ENCODE results near the gene NMU. TPM values are rescaled to one million over a fixed set of nuclear protein-coding genes. Genes with fewer than 3 reads are reported as not detected.

The NMU gene
- total and polyA plus RNA-seq, 2 of the 4 experiments (the other 2 are of a cell fraction) = not detected

DNA sequence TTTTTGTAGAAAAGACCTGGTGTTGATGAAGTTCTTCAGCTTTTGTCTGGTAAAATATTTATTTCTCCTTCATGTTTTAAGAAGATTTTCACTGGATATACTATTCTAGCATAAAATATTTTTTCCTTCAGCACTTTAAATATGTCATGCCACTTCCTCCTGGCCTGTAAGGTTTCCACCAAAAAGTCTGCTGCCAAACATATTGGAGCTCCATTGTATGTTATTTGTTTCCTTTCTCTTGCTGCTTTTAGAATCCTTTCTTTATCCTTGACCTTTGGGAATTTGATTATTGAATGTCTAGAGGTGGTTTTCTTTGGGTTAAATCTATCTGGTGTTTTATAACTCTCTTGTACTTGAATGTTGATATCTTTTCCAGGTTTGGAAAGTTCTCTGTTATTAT, 35.6 kb upstream of the NMU start:
- Histone ChIP-seq H3K4ac (ENCODE audit: low read depth, low read length) (no peak overlapping the region), H3K23ac (ENCODE audit: low read depth, low read length) (no peak overlapping the region), H3K36me3 (ENCODE audit: control insufficient read depth, insufficient read depth, low read length) (no peaks in the 10 kb centered on the region), H3K4me1 (ENCODE audit: control insufficient read depth, insufficient read depth, low read length) (no peaks in the 10 kb centered on the region), H2AK9ac (replicated peaks; ENCODE audit: low read depth, low read length, poor library complexity) (no peak overlapping the region), H3K9ac (ENCODE audit: low read depth, low read length) (no peak overlapping the region), H3K56ac (ENCODE audit: extremely low read depth, insufficient read depth, low read length) (no peak overlapping the region), H4K20me1 (ENCODE audit: insufficient read depth, low read length) (no peaks in the 10 kb centered on the region), H3K14ac (replicated peaks; ENCODE audit: low read depth, low read length) (no peak overlapping the region), H2BK120ac (ENCODE audit: low read depth, low read length) (no peak overlapping the region), H3K27ac (ENCODE audit: insufficient read depth, low read length) (no peak overlapping the region), H2AK5ac (ENCODE audit: low read depth, low read length) (no peak overlapping the region), H2BK15ac (ENCODE audit: low read depth, low read length) (no peak overlapping the region), H4K5ac (ENCODE audit: low read depth, low read length) (no peak overlapping the region), H3K4me3 (ENCODE audit: insufficient read depth, low read depth, low read length) (no peak overlapping the region), H2BK20ac (ENCODE audit: low read depth, low read length) (no peak overlapping the region), H2AFZ (replicated peaks; ENCODE audit: low read length, poor library complexity) (no peak overlapping the region), H3K79me1 (ENCODE audit: low read depth in 1 of 2, low read length in 2 of 2) (no peaks in the 10 kb centered on the region), H2BK5ac (ENCODE audit: low read depth, low read length, poor library complexity, severe bottlenecking) (no peak overlapping the region), H4K8ac (ENCODE audit: low read depth in 2 of 2, low read length in 2 of 2) (no peak overlapping the region), H4K91ac (ENCODE audit: insufficient read depth, low read depth, low read length) (no peak overlapping the region), H3K4me2 (ENCODE audit: low read depth, low read length) (no peak overlapping the region), H3K9me1 (ENCODE audit: insufficient read depth, low read length) (no peaks in the 10 kb centered on the region), H3K27me3 (ENCODE audit: control insufficient read depth, insufficient read depth, low read length) (no peaks in the 10 kb centered on the region; the same call in 1 of the 2 replicates), H3K18ac (ENCODE audit: low read depth, low read length) (no peak overlapping the region), H3K9me3 (ENCODE audit: control insufficient read depth, insufficient read depth, low read length) (no peaks in the 10 kb centered on the region)
- ChIA-PET CTCF (interaction anchor here (0.7 kb wide), 1 partner anchor 39 kb away, joined by 3 read pairs; no protein-coding TSS in a partner anchor), POLR2A (ENCODE audit: unreplicated experiment) (no interaction called here)
- dilution Hi-C loops (cut with HindIII; ENCODE audit: low sequenced_read_pairs, unreplicated experiment) = no loop called here
- ATAC-seq (ENCODE audit: low read depth) (no peak), DNase-seq (no peak)
- TF ChIP-seq, protein P1, sequence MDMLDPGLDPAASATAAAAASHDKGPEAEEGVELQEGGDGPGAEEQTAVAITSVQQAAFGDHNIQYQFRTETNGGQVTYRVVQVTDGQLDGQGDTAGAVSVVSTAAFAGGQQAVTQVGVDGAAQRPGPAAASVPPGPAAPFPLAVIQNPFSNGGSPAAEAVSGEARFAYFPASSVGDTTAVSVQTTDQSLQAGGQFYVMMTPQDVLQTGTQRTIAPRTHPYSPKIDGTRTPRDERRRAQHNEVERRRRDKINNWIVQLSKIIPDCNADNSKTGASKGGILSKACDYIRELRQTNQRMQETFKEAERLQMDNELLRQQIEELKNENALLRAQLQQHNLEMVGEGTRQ (IDR thresholded peaks at IDR 0.05; ENCODE audit: low read depth, low read length) = no peak
- TF ChIP-seq BHLHE40 (IDR thresholded peaks at IDR 0.05; ENCODE audit: low read depth, low read length) (no peak), CEBPB (IDR thresholded peaks at IDR 0.05; ENCODE audit: low read depth, low read length) (no peak), MAZ (IDR thresholded peaks at IDR 0.05; ENCODE audit: borderline replicate concordance, low read depth, low read length) (no peak), MAFK (IDR thresholded peaks at IDR 0.05; ENCODE audit: low read depth, low read length) (no peak), RFX5 (IDR thresholded peaks at IDR 0.05; ENCODE audit: low read depth, low read length) (no peak), NFE2L2 (IDR thresholded peaks at IDR 0.05; ENCODE audit: low read depth, low read length) (no peak), RAD21 (IDR thresholded peaks at IDR 0.05; ENCODE audit: low read length) (no peak), RCOR1 (IDR thresholded peaks at IDR 0.05; ENCODE audit: insufficient replicate concordance, low read length) (no peak), SMC3 (IDR thresholded peaks at IDR 0.05; ENCODE audit: low read depth, low read length) (no peak), FOS (IDR thresholded peaks at IDR 0.05; ENCODE audit: low read depth, low read length) (no peak), CHD1 (IDR thresholded peaks at IDR 0.05; ENCODE audit: low read depth, low read length) (no peak), MXI1 (IDR thresholded peaks at IDR 0.05; ENCODE audit: borderline replicate concordance, low read depth, low read length) (no peak), POLR2A (IDR thresholded peaks at IDR 0.05; ENCODE audit: low read depth, low read length) (no peak)
- TF ChIP-seq, protein P2, sequence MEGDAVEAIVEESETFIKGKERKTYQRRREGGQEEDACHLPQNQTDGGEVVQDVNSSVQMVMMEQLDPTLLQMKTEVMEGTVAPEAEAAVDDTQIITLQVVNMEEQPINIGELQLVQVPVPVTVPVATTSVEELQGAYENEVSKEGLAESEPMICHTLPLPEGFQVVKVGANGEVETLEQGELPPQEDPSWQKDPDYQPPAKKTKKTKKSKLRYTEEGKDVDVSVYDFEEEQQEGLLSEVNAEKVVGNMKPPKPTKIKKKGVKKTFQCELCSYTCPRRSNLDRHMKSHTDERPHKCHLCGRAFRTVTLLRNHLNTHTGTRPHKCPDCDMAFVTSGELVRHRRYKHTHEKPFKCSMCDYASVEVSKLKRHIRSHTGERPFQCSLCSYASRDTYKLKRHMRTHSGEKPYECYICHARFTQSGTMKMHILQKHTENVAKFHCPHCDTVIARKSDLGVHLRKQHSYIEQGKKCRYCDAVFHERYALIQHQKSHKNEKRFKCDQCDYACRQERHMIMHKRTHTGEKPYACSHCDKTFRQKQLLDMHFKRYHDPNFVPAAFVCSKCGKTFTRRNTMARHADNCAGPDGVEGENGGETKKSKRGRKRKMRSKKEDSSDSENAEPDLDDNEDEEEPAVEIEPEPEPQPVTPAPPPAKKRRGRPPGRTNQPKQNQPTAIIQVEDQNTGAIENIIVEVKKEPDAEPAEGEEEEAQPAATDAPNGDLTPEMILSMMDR (conservative IDR thresholded peaks at IDR 0.05; ENCODE audit: low read depth, low read length) = no peak
- BruUV-seq (replicated peaks) = no TSS peak
- intact Hi-C loops (cut with micrococcal nuclease) = no loop called here
- in situ Hi-C loops (cut with MboI; ENCODE audit: low sequenced_read_pairs) = no loop called here
